ENCODE results near the gene CMTM7.

CMTM7 gene

DNA sequence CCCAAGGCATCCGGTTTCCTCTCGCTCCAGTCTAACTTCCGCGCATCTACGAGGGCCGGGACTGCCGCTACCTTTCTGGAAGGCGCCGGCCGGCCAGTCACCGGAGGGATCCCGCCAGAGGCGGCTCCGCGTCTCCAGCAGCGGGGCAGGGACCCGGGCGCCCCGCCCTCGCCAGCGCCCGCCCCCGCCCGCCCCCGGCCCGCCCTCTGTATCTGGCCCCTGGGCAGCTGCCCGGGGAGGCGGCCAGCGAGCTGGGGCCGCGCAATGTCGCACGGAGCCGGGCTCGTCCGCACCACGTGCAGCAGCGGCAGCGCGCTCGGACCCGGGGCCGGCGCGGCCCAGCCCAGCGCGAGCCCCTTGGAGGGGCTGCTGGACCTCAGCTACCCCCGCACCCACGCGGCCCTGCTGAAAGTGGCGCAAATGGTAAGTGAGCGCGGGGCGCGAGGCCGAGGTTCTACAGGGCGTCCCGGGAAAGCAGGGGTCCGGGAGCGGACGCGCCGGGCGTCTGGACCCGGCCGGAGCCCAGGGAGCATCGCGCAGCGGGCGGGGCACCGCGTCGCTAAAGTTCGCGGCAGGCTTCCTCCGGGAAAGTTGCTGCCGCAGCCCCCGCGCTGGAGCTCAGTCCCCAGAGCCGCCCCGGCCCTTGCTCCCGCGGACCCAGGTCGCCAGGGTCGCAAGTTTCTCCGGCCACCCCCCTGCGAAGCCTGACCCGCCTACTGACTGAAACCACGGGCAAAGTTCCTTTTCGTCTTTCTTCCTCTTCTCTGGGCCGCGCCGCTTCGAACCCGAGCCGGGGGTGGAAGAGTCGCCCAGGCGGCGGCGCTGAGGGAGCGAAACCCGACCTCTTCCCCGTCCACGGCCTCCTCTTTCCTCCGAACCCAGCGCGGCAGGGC, at the start of gene CMTM7:
CMTM7 (plus strand) TSS at position 211 of the 893 bp plus-strand sequence; CDS start at position 265, 54 bp downstream.
- DNase-seq (ENCODE audit: low spot score) = peak; percentile 90

DNA sequence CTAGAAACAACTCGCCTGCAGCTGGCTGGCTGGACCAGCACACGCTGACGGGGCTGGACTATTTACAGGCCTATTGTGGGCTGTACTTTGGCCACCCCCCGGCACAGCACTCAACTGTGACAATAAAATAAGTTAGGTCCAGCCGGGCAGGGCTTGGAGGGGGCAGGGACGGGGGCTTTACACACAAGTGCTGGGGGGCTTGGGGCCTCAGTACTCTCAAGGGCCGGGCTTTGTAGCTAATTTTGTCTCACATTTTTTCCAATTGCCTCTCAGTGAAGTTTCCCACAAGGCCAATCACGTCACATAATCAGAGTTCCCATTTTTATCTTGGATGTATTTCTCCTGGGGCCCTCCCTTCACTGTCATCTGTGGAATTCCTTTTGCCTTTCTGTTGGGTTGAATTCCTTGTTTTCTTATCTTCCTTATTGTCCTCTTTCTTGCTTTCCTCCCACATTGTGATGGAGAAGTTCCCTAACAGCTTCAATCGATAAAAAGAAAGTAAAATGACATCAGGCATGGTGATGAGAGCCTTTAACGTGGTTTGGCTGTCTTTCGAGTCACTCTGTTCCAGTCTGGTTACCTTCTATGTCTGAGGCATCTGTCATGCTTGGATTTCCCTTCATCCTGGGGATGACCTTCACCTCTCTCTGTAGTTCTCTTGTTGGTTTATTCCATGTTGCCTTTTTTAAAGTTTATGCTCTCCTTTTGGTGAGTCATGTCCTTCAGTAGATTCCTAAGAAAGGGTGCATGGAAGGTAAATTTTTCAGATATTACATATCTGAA, 44.1 kb upstream of the CMTM7 start:
- DNase-seq (ENCODE audit: low spot score) = peak; percentile 76

DNA sequence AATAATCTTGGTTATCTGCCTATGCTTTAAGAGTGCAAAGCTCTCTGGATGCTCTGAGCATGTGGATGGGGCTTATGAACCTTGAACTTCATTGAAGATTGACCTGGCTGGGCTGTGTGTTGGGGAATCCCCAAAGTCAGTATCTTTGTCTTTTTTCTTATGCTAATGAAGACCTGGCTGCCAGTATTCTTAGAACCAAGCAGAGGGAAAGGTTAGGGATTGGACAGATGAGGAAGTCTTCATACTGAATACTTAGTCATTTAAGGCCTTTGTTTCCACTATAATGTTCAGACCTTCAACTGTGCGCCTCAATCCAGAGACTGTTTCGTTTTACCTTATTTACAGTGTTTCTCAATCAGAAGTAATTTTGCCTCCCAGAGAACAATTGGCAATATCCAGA, 42.5 kb upstream of the CMTM7 start:
- peak; percentile 6 for DNase-seq (ENCODE audit: low spot score)

- no peak for DNase-seq (ENCODE audit: low spot score)
Measured at GRCh38 chr3:32352563-32352962, 39.1 kb upstream of the CMTM7 start.

DNA sequence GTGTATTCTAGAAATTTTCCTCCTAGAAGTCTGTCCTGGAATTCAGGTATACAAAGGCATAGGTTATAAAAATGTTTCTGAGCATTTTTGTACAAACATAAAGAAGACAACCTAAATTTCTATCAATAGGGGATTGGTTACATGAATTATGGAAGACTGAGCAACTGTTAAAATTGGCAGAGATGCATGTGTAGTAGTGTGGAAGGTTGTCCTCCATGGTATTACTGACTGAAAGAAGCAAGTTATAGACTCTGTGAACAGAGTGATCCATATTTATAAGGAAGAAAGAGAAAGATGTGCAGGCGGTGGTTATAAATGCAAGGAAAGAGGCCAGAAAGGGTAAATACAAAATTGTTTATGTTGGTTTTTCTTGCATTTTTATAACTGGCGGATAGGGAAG, 38.3 kb upstream of the CMTM7 start:
- no peak for DNase-seq (ENCODE audit: low spot score)

- DNase-seq (ENCODE audit: low spot score) = peak; percentile 13
Measured at GRCh38 chr3:32354362-32354778, 37.3 kb upstream of the CMTM7 start.

DNA sequence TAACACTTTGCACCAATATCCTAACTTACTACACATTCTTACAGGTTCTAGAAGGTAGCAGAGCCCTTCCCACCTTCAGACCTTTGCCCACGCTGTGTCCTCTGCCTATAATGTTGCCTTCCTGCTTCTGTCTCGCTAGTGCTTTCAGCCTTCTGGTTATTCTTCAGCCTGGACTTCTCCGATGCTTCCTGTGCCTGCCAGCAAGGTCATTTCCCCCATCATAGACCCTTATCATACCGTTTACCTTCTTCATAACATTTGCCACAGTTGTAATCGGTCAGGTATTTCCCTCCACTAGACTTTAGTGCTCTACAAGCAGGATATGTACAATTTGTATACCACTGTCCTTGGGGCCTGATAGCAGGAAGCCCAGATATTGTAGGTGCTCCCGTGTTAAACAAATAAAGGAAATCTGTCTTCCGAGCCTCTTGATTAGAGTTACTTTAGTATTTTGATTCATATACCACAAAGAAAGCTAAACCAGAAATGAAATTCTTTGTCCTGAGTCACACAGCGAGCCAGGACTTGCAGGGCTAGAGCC, 35.8 kb upstream of the CMTM7 start:
- DNase-seq (ENCODE audit: low spot score) = no peak

DNA sequence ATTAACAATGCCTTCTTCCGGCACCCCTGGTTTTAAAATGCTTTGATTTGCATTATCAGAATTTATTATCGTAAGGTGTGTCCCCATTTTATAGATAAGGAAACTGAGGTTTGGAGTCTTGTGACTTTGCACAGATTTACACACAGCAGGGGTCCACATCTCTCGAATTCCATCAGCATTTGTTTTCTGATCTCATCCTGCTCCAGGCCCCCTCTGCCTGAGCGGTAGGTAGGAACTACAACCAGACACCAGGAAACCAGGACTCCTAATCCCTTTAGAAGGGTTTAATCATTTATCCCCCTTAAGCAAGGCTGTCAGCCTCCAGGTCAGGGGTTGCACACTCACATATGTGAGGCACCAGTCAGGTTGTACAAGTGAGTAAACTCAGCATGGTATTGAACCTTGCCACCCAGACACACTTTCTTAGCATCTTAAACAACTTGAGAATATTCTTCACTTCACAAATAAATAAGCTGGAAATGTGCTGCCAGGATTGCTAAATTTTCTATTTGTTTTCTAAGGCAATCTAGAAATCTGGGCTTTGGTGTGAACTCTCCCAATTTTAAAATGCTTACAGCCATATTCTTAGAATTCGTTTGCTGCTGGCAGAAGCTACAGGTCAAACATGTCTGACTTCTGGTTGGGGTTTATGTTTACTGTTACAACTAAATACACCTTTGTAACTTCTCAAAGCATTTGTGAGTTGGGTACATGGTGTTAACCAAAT, 31.7 kb upstream of the CMTM7 start:
- peak; percentile 66 for DNase-seq (ENCODE audit: low spot score)

GRCh38 chr3:32360493-32360827, 31.2 kb upstream of the CMTM7 start:
- no peak for DNase-seq (ENCODE audit: low spot score)

DNA sequence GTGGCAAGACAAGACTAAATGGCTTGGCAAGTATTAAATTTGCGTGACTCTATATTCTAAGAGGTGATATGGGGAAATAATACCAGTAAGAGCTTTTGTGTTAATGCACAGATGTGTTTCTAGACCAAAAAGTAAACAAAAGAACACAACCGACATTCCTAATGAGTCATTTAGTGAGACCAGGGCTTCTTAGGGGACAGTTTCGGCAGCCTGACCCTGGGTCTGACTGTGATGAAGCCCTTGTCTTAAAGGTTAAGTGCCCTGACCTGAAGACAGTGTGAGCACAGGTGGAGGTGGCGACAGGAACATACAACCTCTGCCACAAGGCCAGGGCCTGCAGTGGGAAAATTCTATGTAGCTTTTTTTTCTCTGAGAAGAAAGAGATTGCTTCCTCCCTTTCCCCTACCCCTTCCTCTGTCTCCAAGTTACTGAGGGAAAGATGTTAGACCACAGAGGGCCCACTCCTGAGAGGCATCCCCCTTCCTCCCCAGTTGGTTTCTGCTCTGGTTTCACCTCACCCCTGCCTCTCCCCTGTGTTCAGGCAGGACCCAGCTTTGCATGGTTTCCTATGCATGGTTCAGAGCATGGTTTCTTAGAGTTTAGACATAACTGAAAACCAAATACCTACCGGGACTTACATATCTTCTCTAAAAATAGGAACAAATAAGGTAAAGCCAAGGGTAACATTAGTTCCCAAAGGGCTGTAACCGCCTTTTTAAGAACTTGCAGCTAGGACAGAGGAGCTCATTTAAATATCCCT, 24.8 kb upstream of the CMTM7 start:
- DNase-seq (ENCODE audit: low spot score) = peak; percentile 36

GRCh38 chr3:32367442-32367841, 24.2 kb upstream of the CMTM7 start:
- DNase-seq (ENCODE audit: low spot score) = no peak

- DNase-seq (ENCODE audit: low spot score) = no peak
Measured at GRCh38 chr3:32371461-32372212, 20.0 kb upstream of the CMTM7 start.

DNA sequence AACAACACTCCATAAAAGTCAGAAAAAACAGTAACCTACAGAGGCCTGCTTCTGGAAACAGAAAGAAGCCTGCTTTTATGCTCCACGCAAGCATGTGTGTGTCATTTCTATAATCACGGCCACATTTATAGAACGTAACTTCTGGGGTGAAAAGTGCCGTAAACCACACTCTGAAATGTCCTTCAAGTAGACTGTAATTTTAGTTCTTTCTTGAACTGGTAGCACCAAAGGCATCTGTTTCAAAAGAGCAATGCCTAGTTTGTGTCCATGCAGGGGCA, 19.5 kb upstream of the CMTM7 start:
- no peak for DNase-seq (ENCODE audit: low spot score)

DNA sequence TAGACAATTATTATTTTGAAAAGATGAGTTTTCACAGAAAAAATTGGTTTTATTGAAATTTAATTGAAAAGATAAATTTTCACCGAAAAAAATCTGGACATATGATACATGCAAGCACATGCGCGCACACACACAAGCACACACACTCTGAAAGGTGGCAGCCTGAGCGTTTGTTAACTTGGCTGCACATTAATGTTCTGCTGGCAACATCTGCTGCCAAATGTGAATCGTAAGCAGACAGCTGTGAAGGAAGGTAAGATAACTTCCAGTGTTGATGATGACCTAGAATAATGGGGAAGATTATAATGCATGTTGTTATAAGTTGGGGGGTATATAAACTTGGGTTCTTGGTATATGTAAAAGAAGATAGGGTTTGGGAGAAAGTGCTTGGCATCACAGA, 18.4 kb upstream of the CMTM7 start:
- DNase-seq (ENCODE audit: low spot score) = no peak

DNA sequence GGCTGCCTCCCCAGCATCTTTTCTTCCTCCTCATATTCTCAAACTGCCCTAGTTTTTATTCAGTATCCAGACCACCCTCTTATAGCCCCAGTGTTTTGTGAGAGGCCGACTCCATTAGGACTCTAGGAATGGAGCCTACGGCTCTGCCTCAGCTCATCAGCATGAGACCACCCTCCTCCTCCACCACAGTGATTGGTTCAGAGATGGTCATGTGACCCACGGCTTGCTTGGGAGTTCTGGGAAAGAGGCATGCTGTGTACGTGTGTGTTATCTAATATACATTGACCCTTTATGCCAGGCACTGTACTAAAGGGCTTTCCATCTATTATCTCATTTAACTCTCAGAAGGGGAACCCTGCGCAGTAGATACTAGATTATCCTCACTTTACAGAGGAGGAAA, 17.8 kb upstream of the CMTM7 start:
- no peak for DNase-seq (ENCODE audit: low spot score)

GRCh38 chr3:32374788-32375595, 16.7 kb upstream of the CMTM7 start:
- DNase-seq (ENCODE audit: low spot score) = peak; percentile 80

GRCh38 chr3:32375596-32375930, 16.1 kb upstream of the CMTM7 start:
- DNase-seq (ENCODE audit: low spot score) = no peak

- DNase-seq (ENCODE audit: low spot score) = no peak
Measured at GRCh38 chr3:32376115-32376514, 15.5 kb upstream of the CMTM7 start.

DNA sequence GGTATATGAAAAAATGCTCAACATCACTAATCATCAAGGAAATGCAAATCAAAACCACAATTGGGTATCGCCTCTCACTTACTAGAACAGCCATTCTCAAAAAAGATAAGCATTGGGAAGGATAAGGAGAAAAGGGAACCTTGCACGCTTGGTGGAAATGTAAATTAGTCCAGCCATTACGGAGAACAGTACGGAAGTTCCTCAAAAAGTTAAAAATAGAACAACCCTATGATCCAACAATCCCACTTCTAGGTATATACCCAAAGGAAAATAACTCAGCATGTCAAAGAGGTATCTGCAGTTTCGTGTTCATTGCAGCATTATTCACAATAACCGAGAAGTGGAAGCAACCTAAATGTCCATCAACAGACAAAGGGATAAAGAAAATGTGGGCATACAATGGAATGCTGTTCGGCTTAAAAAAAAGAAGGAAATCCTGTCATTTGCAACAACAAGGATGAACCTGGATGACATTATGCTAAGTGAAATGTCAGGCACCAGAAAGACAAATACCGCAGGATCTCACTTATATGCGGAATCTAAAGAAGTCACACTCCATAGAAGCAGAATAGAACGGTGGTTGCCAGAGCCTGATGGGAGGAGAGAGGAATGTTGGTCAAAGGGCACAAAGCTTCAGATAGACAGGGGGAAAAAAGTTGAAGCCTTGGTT, 11.7 kb upstream of the CMTM7 start:
- DNase-seq (ENCODE audit: low spot score) = no peak

DNA sequence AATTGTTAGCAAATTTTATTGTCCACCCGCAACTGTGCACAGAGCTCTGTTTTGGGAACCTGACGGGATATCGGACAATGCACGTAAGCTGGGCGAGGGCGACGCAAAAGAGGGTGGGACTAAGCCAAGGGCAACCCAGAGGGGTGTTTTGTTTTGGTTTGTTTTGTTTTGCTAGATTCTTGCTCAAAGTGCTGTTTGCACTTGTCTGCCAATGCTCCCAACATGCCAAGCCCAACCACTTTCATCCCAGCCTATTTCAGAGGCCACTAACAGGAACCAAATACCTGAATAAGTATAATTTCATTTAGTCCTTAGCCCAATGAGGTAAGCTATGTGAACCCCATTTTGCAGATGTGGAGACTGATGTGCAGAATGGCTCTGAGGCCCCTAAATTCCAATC, 9.7 kb upstream of the CMTM7 start:
- DNase-seq (ENCODE audit: low spot score) = no peak

Data from kidney tubule cell (primary cell).